GM12874 (cell line): Measurements from ENCODE around the gene DCAKD.

ENCODE experiments used
- CTCF ChIP-seq: IDR thresholded peaks from 2 replicates; pipeline ENCODE4 v1.5.1; 2011; ENCODE audit warnings: low read depth, mild to moderate bottlenecking, control low read depth, low read length, moderate library complexity; ENCODE audit not compliant: insufficient read depth

The DCAKD gene

GRCh38 chr17:44995436-44996001 is 55.9 kb downstream of the DCAKD start:
- TF ChIP-seq CTCF, result no peak

- TF ChIP-seq CTCF, result no peak
Observed at GRCh38 chr17:44992242-44992939, 59.0 kb downstream of the DCAKD start.

GRCh38 chr17:44990994-44991393 is 60.4 kb downstream of the DCAKD start:
- TF ChIP-seq CTCF, result no peak

GRCh38 chr17:44989552-44990138 is 61.8 kb downstream of the DCAKD start:
- no peak for TF ChIP-seq CTCF

GRCh38 chr17:44988044-44988942 is 63.1 kb downstream of the DCAKD start:
- TF ChIP-seq CTCF, result no peak

GRCh38 chr17:44983563-44983962 is 67.9 kb downstream of the DCAKD start:
- no peak for TF ChIP-seq CTCF
